ENCODE data around the gene NFIA.

The NFIA gene

GRCh38 chr1:61419657-61420056 lies 337.3 kb downstream of the NFIA start:
- DNase-seq (ENCODE audit: low read depth in 1 of 2, low spot score in 1 of 2): no peak

- no peak for DNase-seq (ENCODE audit: low read depth in 1 of 2, low spot score in 1 of 2)
Observed at GRCh38 chr1:61420243-61420642, 337.9 kb downstream of the NFIA start.

GRCh38 chr1:61420909-61421835 lies 338.8 kb downstream of the NFIA start:
- DNase-seq (ENCODE audit: low read depth in 1 of 2, low spot score in 1 of 2): no peak

GRCh38 chr1:61423643-61424042 lies 341.3 kb downstream of the NFIA start:
- no peak for DNase-seq (ENCODE audit: low read depth in 1 of 2, low spot score in 1 of 2)

- no peak for DNase-seq (ENCODE audit: low read depth in 1 of 2, low spot score in 1 of 2)
Observed at GRCh38 chr1:61424382-61424781, 342.0 kb downstream of the NFIA start.

GRCh38 chr1:61425040-61425439 lies 342.7 kb downstream of the NFIA start:
- no peak for DNase-seq (ENCODE audit: low read depth in 1 of 2, low spot score in 1 of 2)

- no peak for DNase-seq (ENCODE audit: low read depth in 1 of 2, low spot score in 1 of 2)
Observed at GRCh38 chr1:61426254-61426653, 343.9 kb downstream of the NFIA start.

GRCh38 chr1:61426885-61427284 lies 344.5 kb downstream of the NFIA start:
- no peak for DNase-seq (ENCODE audit: low read depth in 1 of 2, low spot score in 1 of 2)

- DNase-seq (ENCODE audit: low read depth in 1 of 2, low spot score in 1 of 2): no peak
Observed at GRCh38 chr1:61427510-61427909, 345.1 kb downstream of the NFIA start.

- no peak for DNase-seq (ENCODE audit: low read depth in 1 of 2, low spot score in 1 of 2)
Observed at GRCh38 chr1:61428146-61428545, 345.8 kb downstream of the NFIA start.

- DNase-seq (ENCODE audit: low read depth in 1 of 2, low spot score in 1 of 2): no peak
Observed at GRCh38 chr1:61432616-61433388, 350.4 kb downstream of the NFIA start.

- DNase-seq (ENCODE audit: low read depth in 1 of 2, low spot score in 1 of 2): no peak
Observed at GRCh38 chr1:61433646-61434045, 351.3 kb downstream of the NFIA start.

GRCh38 chr1:61434276-61434675 lies 351.9 kb downstream of the NFIA start:
- no peak for DNase-seq (ENCODE audit: low read depth in 1 of 2, low spot score in 1 of 2)

GRCh38 chr1:61435226-61435625 lies 352.9 kb downstream of the NFIA start:
- no peak for DNase-seq (ENCODE audit: low read depth in 1 of 2, low spot score in 1 of 2)

- no peak for DNase-seq (ENCODE audit: low read depth in 1 of 2, low spot score in 1 of 2)
Observed at GRCh38 chr1:61436016-61436415, 353.7 kb downstream of the NFIA start.

- no peak for DNase-seq (ENCODE audit: low read depth in 1 of 2, low spot score in 1 of 2)
Observed at GRCh38 chr1:61436491-61437120, 354.2 kb downstream of the NFIA start.

- no peak for DNase-seq (ENCODE audit: low read depth in 1 of 2, low spot score in 1 of 2)
Observed at GRCh38 chr1:61439234-61439633, 356.9 kb downstream of the NFIA start.

- DNase-seq (ENCODE audit: low read depth in 1 of 2, low spot score in 1 of 2): no peak
Observed at GRCh38 chr1:61441723-61442262, 359.4 kb downstream of the NFIA start.

GRCh38 chr1:61442544-61442943 lies 360.2 kb downstream of the NFIA start:
- DNase-seq (ENCODE audit: low read depth in 1 of 2, low spot score in 1 of 2): no peak

- DNase-seq (ENCODE audit: low read depth in 1 of 2, low spot score in 1 of 2): no peak
Observed at GRCh38 chr1:61444288-61444687, 361.9 kb downstream of the NFIA start.

GRCh38 chr1:61445269-61445825 lies 363.0 kb downstream of the NFIA start:
- no peak for DNase-seq (ENCODE audit: low read depth in 1 of 2, low spot score in 1 of 2)
